ENCODE data around the gene NTRK1. TPM values are rescaled to one million over a fixed set of nuclear protein-coding genes. Genes with fewer than 3 reads are reported as not detected.

NTRK1 gene
- total RNA-seq, 1 experiment from 2014 or later, result not detected

DNA sequence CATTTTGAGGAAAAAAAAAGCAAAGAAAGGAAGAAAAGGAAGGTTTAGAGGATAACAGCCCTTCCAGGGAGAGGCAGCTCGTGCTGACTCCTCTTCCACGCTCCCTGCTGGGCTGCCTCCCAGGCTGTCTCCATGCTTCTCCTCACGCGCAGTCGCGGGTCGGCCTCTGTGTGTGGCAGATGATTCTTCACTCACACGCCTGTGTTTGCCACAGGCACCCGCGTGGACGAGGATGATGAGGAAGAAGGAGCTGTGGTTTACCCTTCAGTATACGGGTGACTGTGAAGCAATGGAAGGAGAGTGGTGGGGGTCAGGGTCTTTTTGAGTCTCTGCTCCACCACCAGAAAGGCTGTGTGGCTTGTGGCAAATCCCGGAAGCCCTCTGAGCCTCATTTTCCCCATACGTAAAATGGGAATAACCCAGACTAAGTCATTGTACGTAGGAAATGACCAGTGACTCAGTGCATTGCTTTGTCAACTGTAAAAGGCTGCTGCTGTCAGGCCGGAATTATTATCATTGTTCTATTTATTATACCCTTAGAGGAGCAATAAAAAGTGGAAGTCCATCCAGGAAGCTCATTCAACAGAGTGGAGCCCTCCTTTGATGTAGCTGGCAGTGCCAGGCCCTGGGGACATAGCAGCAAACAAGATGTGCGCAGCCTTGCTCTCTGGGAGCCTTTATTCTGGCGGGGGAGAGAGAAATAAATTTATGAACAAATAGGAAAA, 32.1 kb upstream of the NTRK1 start:
- H3K4me3 ChIP-seq, result no peak overlapping the region
- H3K36me3 ChIP-seq, result no peaks in the 10 kb centered on the region
- H3K27me3 ChIP-seq, result peaks cover 11% of the 10 kb centered on the region
- no peak overlapping the region for H3K27ac ChIP-seq
- DNase-seq, result no peak
- no peaks in the 10 kb centered on the region for H3K4me1 ChIP-seq
- no peaks in the 10 kb centered on the region for H3K9me3 ChIP-seq (replicated peaks)

DNA sequence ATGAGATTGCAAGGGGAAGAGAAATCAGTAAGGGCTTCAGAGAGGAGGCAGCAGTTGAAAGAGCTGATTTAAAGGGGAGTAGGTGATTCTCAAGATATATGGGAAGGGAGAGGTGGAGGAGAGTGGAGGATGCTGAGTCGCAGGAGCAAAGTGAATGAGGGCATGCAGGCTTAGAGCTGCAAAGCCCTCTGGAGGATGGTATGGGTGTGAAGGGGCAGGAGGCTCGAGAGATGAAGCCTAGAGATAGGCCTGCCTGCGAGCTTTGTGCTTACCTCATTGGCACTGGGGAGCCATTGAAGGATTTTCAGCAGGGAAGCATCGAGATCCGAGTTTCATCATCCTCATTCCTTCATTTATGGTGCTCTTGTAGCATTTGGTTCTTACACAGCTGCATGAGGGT, 28.2 kb upstream of the NTRK1 start:
- H3K4me1 ChIP-seq, result no peaks in the 10 kb centered on the region
- peaks cover 11% of the 10 kb centered on the region for H3K27me3 ChIP-seq
- DNase-seq, result no peak
- H3K27ac ChIP-seq, result no peak overlapping the region
- no peaks in the 10 kb centered on the region for H3K9me3 ChIP-seq (replicated peaks)
- no peaks in the 10 kb centered on the region for H3K36me3 ChIP-seq
- no peak overlapping the region for H3K4me3 ChIP-seq

DNA sequence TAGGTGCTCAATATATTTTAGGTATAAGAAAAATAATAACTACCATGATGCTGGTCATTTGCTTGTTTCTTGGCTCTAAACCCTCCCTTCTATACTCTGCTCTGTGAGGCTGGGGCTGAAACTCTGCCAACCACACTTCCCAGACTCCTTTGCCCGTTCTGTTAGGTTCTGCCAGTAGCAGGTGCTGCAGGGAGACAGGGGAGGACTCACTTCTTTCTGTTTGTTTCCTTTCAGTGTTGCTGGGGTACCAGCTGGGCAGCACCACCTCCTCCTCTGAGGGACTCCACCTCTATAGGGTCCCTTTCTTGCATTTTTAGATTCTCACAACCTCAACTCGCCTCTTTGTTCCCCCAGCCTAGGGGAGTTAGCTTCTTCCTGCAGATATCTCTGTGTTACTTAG, 27.1 kb upstream of the NTRK1 start:
- DNase-seq, result no peak
- Histone ChIP-seq H3K4me1 (no peaks in the 10 kb centered on the region), H3K4me3 (no peak overlapping the region), H3K9me3 (replicated peaks) (no peaks in the 10 kb centered on the region), H3K27me3 (peaks cover 7% of the 10 kb centered on the region), H3K27ac (no peak overlapping the region), H3K36me3 (no peaks in the 10 kb centered on the region)

DNA sequence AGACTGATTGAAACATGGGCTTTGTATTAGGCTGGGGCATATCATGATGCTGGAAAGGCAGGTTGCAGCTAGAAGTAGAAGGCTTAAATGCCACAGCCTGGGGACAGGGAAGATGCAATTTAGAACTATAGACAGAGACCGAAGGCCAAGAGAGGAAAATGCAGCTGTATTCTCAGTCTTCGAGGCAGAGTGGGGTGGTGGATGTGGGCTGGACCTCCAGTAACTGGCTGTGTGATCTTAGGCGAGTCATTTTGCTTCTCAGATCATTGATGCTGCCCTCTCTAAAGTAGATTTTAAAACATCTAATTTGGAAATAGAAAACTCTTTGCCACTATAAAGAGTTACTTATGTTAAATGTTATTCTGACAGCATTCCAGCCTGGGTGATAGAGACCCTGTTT, 26.3 kb upstream of the NTRK1 start:
- Histone ChIP-seq H3K4me1 (no peaks in the 10 kb centered on the region), H3K27ac (no peak overlapping the region), H3K4me3 (no peak overlapping the region), H3K36me3 (no peaks in the 10 kb centered on the region), H3K27me3 (peaks cover 4% of the 10 kb centered on the region; the same call in 1 of the 2 replicates), H3K9me3 (replicated peaks) (no peaks in the 10 kb centered on the region)
- DNase-seq, result no peak

DNA sequence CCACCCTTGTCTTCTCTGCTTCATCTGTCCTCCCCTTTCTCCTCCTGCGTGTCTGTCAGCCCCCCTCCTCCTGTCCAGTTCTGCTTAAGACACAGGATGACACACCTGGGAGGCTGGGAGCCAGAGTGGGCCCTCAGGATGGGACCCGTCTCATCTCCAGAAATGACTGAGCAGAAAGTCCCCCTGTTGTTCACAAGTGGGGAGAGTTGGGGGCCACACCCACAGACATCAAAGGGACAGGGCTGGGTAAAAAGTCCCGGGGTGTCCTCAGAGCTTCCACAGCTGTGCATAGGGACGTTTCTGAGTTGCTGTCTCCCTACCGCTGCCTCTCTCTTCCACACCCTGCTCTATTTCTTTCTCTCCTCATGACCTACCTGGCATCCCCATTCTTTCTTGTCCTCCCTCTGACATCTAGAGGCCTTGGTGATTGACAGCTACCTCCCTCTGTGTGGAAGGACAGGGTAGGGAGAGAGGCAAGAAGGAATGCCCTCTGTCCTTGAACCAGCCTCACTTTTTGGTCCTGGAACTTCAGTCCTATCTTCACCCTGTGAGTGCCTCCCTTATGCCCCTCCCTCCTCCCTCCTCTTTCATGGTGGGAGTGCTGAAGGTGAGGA, 24.5 kb upstream of the NTRK1 start:
- no peaks in the 10 kb centered on the region for H3K9me3 ChIP-seq (replicated peaks)
- H3K27ac ChIP-seq, result no peak overlapping the region
- H3K36me3 ChIP-seq, result no peaks in the 10 kb centered on the region
- H3K4me1 ChIP-seq, result no peaks in the 10 kb centered on the region
- no peak overlapping the region for H3K4me3 ChIP-seq
- DNase-seq, result no peak
- H3K27me3 ChIP-seq, result peaks cover 4% of the 10 kb centered on the region; the same call in 1 of the 2 replicates

DNA sequence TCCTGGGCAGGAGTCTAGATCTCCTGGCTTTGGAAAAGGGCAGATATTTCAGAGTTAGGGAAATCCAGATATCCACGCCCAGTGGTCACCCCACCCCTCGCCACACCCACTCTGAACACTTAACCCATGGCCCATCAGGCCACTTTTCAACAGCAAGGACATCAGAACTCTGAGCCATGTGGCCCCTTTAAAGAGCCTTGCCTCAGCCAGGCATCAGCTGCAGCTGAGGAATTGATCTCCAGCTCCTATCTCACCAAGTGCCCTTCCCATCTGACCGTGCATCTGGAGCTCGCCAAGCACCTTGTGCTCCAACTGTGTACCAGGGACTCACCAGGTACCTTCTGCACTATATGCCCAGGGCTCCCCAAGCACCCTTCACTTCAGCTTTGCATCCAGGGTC, 23.8 kb upstream of the NTRK1 start:
- Histone ChIP-seq H3K4me3 (no peak overlapping the region), H3K27me3 (peaks cover 4% of the 10 kb centered on the region; the same call in 1 of the 2 replicates), H3K36me3 (no peaks in the 10 kb centered on the region), H3K27ac (no peak overlapping the region), H3K9me3 (replicated peaks) (no peaks in the 10 kb centered on the region), H3K4me1 (no peaks in the 10 kb centered on the region)
- no peak for DNase-seq

DNA sequence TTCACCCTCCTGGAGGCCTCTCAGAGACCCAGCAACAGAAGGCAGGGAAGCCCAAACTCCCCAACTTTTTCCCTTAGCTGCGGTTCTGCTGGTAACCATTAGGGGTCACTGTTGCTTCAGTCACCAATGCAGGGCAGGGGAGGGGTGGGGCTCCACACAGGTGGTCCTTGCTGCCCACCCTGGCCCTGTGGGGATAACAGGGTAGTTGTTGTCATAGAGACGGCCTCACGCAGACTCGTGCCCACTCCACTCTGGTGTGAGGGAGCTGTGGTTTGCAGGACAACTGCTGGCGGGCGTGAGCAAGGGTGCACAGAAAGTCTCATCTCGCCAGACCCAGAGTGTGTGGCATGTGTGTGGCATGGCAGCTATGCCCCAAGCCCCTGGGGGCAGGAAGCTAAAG, 21.7 kb upstream of the NTRK1 start:
- no peaks in the 10 kb centered on the region for H3K36me3 ChIP-seq
- no peaks in the 10 kb centered on the region; the same call in 1 of the 2 replicates for H3K27me3 ChIP-seq
- no peaks in the 10 kb centered on the region for H3K4me1 ChIP-seq
- no peak overlapping the region for H3K4me3 ChIP-seq
- DNase-seq, result peak; percentile 31 to 64
- H3K9me3 ChIP-seq (replicated peaks), result no peaks in the 10 kb centered on the region
- H3K27ac ChIP-seq, result no peak overlapping the region

DNA sequence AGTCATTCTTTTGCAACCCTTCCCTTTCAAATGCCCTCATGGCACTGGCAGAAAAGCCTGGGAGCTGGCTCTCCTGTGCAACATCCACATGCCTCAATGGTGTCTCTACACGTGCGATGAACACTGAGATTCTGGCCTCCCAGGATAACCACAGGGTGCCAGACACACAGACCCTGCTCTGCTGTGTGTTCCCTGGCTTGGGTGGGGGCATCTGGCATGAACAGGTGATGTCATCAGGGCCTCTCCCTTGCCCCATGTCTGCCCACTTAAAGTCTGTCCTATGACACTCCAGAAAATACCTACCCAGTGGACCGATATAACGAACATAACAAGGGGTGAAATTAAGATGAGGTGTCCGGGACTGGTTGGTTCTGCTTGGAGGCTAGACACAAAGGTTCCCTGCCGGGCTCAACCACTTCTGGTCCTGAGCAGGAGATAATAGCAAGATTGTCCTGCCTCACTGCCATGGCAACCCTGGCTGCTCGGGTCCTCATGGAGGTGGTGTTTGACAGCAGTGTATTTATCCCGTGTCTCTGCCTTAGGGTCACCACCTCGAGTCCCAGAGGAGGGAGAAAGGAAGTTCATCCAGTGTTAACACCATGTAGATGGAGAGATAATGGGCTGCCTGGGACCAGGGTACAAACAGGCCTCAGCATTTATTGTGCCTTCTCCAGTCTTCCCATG, 21.1 kb upstream of the NTRK1 start:
- no peaks in the 10 kb centered on the region for H3K9me3 ChIP-seq (replicated peaks)
- no peaks in the 10 kb centered on the region; the same call in 1 of the 2 replicates for H3K27me3 ChIP-seq
- no peak overlapping the region for H3K27ac ChIP-seq
- DNase-seq, result no peak
- no peak overlapping the region for H3K4me3 ChIP-seq
- H3K36me3 ChIP-seq, result no peaks in the 10 kb centered on the region
- no peaks in the 10 kb centered on the region for H3K4me1 ChIP-seq

DNA sequence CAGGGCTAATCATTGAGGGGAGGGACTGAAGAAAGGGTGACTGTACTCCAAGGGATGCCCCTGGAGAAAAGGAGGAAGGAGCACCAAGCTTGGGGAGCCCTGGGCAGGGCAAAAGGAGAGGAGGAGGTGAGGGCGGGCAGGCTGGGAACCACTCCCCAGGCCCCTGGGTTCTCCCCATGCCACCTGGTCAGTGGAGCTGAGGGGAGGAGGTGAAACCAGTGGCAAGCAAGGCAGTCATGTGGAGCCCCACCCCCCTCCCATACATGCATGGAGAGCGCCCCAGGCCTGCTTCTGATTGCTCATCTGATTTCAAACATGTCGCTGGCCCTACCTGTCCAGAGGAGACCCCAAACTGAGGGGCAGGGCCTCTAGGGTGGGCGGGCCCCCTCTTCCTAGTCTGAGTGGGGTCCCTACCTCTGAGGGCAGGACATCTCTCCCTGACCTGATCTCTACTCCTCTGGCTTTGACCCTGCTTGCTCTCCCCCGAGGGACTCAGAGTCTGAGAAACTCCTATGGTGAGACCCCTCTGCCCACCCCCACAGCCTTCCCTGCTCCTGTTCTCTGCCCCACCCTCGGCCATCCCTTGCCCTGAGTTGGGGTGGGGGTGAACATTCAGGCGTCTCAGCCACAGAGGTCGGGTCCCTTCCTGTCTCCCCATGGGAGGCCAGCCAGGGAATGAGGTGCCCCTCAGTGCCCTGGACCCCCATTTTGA, 20.3 kb upstream of the NTRK1 start:
- no peak for DNase-seq
- no peaks in the 10 kb centered on the region; the same call in 1 of the 2 replicates for H3K27me3 ChIP-seq
- no peaks in the 10 kb centered on the region for H3K9me3 ChIP-seq (replicated peaks)
- H3K36me3 ChIP-seq, result no peaks in the 10 kb centered on the region
- no peak overlapping the region for H3K27ac ChIP-seq
- no peaks in the 10 kb centered on the region for H3K4me1 ChIP-seq
- no peak overlapping the region for H3K4me3 ChIP-seq

DNA sequence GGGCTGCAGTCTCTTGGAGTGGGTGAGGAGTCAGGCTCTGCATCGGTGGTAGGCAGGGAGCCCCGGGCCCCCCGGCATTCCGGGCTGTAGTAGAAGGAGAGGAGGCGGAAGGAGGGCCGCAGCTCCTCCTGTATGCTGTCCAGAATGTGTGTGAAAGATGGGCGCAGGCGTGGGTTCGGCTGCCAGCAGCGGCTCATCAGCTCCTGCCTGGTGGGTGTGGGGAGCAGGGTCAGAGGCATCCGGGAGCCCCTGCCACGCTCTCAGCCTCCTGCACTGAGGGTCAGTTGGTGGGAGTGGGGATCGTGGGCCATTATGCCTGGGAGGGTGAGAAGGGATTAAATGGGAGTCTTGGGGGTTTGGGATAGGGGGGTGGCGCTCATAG, 19.8 kb upstream of the NTRK1 start:
- Histone ChIP-seq H3K36me3 (no peaks in the 10 kb centered on the region), H3K27ac (no peak overlapping the region), H3K4me3 (no peak overlapping the region), H3K9me3 (replicated peaks) (no peaks in the 10 kb centered on the region), H3K27me3 (no peaks in the 10 kb centered on the region; the same call in 1 of the 2 replicates), H3K4me1 (no peaks in the 10 kb centered on the region)
- no peak for DNase-seq

DNA sequence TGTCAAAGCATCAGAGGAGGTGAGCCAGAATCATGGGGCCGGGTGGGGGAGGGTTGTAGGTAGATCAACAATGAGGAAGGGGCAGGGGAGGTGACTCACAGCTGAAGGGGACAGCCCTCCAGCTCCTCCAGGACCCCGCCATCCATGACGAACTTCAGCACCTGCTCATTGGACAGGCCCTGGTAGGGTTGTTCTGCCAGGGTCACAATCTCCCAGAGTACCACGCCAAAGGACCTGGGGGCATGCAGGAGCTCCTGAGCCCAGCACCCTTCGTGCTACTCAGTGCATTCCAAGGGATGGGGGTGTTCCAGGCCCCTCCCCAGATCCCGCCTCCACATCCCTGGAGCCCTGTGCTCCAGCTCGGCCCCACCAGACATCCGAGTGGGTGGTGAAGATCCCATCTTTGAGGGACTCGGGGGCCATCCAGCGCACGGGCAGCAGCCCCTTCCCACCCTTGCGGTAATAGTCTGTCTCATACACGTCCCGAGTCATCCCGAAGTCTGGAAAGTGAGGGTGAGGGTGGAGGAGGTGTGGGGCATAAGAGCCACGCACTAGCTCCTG, 19.3 kb upstream of the NTRK1 start:
- no peaks in the 10 kb centered on the region; the same call in 1 of the 2 replicates for H3K27me3 ChIP-seq
- H3K4me1 ChIP-seq, result no peaks in the 10 kb centered on the region
- no peaks in the 10 kb centered on the region for H3K9me3 ChIP-seq (replicated peaks)
- DNase-seq, result no peak
- no peaks in the 10 kb centered on the region for H3K36me3 ChIP-seq
- H3K4me3 ChIP-seq, result no peak overlapping the region
- H3K27ac ChIP-seq, result no peak overlapping the region

DNA sequence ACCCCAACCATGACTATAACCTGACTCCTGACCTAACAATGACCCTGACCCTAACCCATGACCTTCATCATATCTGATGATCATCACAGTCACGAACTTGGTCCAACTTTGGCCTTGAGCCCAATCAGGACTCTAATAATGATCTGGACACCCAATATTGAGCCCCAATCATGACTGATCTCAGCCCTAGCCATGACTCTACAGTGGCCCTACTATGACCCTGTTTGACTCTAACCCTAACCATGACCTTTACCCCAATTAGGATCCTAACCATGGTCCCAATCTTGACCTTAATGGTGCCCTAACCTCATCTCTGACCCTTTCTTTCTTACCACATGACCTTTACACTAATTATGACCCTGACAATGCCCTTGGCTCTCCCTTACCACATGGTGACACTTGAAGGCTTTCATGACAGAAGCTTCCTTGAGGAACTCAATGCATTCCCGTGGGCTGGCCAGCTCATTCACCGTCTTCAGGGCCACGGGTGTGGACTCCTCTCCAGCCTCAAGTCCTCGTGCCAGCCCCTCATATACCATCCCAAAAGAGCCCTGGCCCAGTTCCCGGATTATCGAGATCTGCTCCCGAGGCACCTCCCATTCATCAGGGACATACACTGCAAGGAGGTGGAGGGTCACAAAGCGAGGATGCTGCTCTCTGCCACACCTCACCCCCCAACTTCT, 17.9 kb upstream of the NTRK1 start:
- Histone ChIP-seq H3K4me1 (no peaks in the 10 kb centered on the region), H3K9me3 (replicated peaks) (no peaks in the 10 kb centered on the region), H3K27ac (no peak overlapping the region), H3K4me3 (no peak overlapping the region), H3K36me3 (no peaks in the 10 kb centered on the region), H3K27me3 (no peaks in the 10 kb centered on the region; the same call in 1 of the 2 replicates)
- no peak for DNase-seq

DNA sequence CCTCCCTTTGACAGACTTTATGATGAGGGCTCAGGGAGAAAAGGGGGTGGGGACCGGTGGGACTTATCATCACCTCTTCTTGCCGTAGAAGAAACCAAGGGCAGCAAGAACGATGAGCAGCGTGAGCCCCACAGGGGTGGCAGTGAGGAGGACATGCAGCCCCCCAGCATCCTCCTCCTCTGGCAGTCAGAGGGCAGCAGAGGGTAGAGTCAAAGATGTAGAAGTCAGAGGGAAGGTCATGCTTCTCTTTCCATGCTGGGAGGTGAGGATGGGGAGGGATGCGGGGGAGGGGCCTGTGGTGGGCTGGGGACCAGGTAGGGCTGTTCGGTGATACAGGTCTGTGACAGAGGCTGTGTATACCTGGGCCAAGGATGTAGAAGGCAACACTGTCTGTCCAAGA, 16.6 kb upstream of the NTRK1 start:
- Histone ChIP-seq H3K4me3 (no peak overlapping the region), H3K9me3 (replicated peaks) (no peaks in the 10 kb centered on the region), H3K27ac (no peak overlapping the region), H3K27me3 (no peaks in the 10 kb centered on the region; the same call in 1 of the 2 replicates), H3K4me1 (0 out of 2 replicates have a peak, but pooled peaks cover 3% of the 10 kb centered on the region), H3K36me3 (no peaks in the 10 kb centered on the region)
- DNase-seq, result no peak

DNA sequence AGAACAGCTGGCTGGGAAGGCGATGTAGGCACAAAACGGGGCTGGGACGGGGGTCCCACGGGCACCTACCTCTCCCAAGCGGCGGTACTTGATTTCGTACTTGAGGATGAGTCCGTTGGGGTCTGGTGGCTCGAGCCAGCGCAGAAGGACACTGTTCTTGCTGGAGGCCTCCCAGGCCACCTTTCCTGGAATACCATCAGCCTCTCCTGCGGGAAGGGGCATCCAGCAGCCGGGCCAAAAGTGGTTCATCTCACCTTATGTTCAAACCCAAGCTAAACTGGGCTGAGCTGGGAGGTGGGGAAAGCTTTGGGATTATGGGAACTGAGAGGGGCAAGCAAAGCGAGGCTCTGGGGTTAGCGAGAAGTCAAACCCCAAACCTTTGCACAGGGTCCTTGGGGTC, 16.0 kb upstream of the NTRK1 start:
- no peak overlapping the region for H3K27ac ChIP-seq
- no peaks in the 10 kb centered on the region; the same call in 1 of the 2 replicates for H3K27me3 ChIP-seq
- H3K36me3 ChIP-seq, result no peaks in the 10 kb centered on the region
- H3K4me3 ChIP-seq, result no peak overlapping the region
- DNase-seq, result no peak
- H3K4me1 ChIP-seq, result 0 out of 2 replicates have a peak, but pooled peaks cover 3% of the 10 kb centered on the region
- no peaks in the 10 kb centered on the region for H3K9me3 ChIP-seq (replicated peaks)
